Trophoblast cell (in vitro differentiated cells and primary cell): ENCODE measurements around the gene RNF19B.
"Not testable (repeated sequence)": the region's sequence is repeated elsewhere in the genome, so short reads cannot be mapped to it uniquely, and the experiment has no call there.

Source experiments
- DNase-seq, 2 donors: peaks; one replicate each; pipeline ENCODE4 v3.0.0-alpha.2; 2016
- H2AFZ ChIP-seq: 2 replicates; pipeline ENCODE4 v1.6.1; 2013; ENCODE audit warnings: low read length, moderate library complexity, mild to moderate bottlenecking; ENCODE audit not compliant: insufficient read depth, poor library complexity
- H2AK5ac ChIP-seq: 2 replicates; pipeline ENCODE4 v1.6.1; 2013; ENCODE audit warnings: mild to moderate bottlenecking, low read length
- H2BK120ac ChIP-seq: 2 replicates; pipeline ENCODE4 v1.6.1; 2013; ENCODE audit warnings: low read length, mild to moderate bottlenecking, moderate library complexity; ENCODE audit not compliant: insufficient read depth, poor library complexity
- H2BK12ac ChIP-seq: 2 replicates; pipeline ENCODE4 v1.6.1; 2013; ENCODE audit warnings: mild to moderate bottlenecking, low read length, moderate library complexity
- H2BK5ac ChIP-seq: 2 replicates; pipeline ENCODE4 v1.6.1; 2013; ENCODE audit warnings: low read length, low read depth, moderate library complexity, mild to moderate bottlenecking; ENCODE audit not compliant: poor library complexity
- H3K14ac ChIP-seq: 2 replicates; pipeline ENCODE4 v1.6.1; 2013; ENCODE audit warnings: mild to moderate bottlenecking, low read length
- H3K18ac ChIP-seq: 2 replicates; pipeline ENCODE4 v1.6.1; 2013; ENCODE audit warnings: mild to moderate bottlenecking, low read length
- H3K23ac ChIP-seq: 2 replicates; pipeline ENCODE4 v1.6.1; 2013; ENCODE audit warnings: low read length
- H3K27ac ChIP-seq: 2 replicates; pipeline ENCODE4 v1.5.1; 2013; ENCODE audit warnings: low read depth, mild to moderate bottlenecking, inconsistent platforms, low read length, moderate library complexity
- H3K27me3 ChIP-seq: 2 replicates; pipeline ENCODE4 v1.6.1; 2013; ENCODE audit warnings: inconsistent platforms, mild to moderate bottlenecking, low read length, moderate library complexity; ENCODE audit not compliant: insufficient read depth
- H3K36me3 ChIP-seq, 2 experiments: 1 replicate in 1 of 2; 2 replicates in 1 of 2; pipeline ENCODE4 v1.6.1; 2013; ENCODE audit warnings: low read length in 2 of 2, mild to moderate bottlenecking in 2 of 2, moderate library complexity in 1 of 2; ENCODE audit not compliant: insufficient read depth in 2 of 2, control insufficient read depth in 1 of 2
- H3K4ac ChIP-seq: 2 replicates; pipeline ENCODE4 v1.6.1; 2013; ENCODE audit warnings: low read depth, mild to moderate bottlenecking, low read length, moderate library complexity
- H3K4me1 ChIP-seq, 2 experiments: 1 replicate in 1 of 2; 2 replicates in 1 of 2; pipeline ENCODE4 v1.6.1; 2013; ENCODE audit warnings: low read length in 2 of 2, mild to moderate bottlenecking in 2 of 2, moderate library complexity in 1 of 2; ENCODE audit not compliant: insufficient read depth in 2 of 2, control insufficient read depth in 1 of 2
- H3K4me2 ChIP-seq: 2 replicates; pipeline ENCODE4 v1.6.1; 2013; ENCODE audit warnings: inconsistent platforms, mild to moderate bottlenecking, low read length, moderate library complexity
- H3K4me3 ChIP-seq: 2 replicates; pipeline ENCODE4 v1.5.1; 2013; ENCODE audit warnings: mild to moderate bottlenecking, low read depth, low read length, inconsistent platforms
- H3K79me1 ChIP-seq: one replicate; pipeline ENCODE4 v1.6.1; 2013; ENCODE audit warnings: low read length
- H3K79me2 ChIP-seq: 2 replicates; pipeline ENCODE4 v1.6.1; 2013; ENCODE audit warnings: low read length, mild to moderate bottlenecking; ENCODE audit not compliant: control insufficient read depth, insufficient read depth, poor library complexity
- H3K9ac ChIP-seq: 2 replicates; pipeline ENCODE4 v1.6.1; 2013; ENCODE audit warnings: mild to moderate bottlenecking, low read length
- H3K9me3 ChIP-seq: 2 replicates; pipeline ENCODE4 v1.6.1; 2013; ENCODE audit warnings: low read depth, mild to moderate bottlenecking, control low read depth, inconsistent platforms, low read length; ENCODE audit not compliant: insufficient read depth
- H4K12ac ChIP-seq: 2 replicates; pipeline ENCODE4 v1.6.1; 2013; ENCODE audit warnings: low read depth, mild to moderate bottlenecking, low read length, moderate library complexity
- H4K8ac ChIP-seq: 2 replicates; pipeline ENCODE4 v1.6.1; 2013; ENCODE audit warnings: low read depth, mild to moderate bottlenecking, low read length, moderate library complexity
- H4K91ac ChIP-seq: one replicate; pipeline ENCODE4 v1.6.1; 2013; ENCODE audit warnings: low read depth, mild to moderate bottlenecking, low read length, moderate library complexity
- WGBS: extraction: QIAGEN DNeasy Blood & Tissue Kit; methylation state at CpG from one replicate; pipeline ENCODE4 v1.1.7; 2013; ENCODE audit warnings: missing lambda C conversion rate; ENCODE audit not compliant: insufficient read length, insufficient coverage; ENCODE audit errors: extremely low coverage; 5-methylcytosine and 5-hydroxymethylcytosine counted together

The RNF19B gene

DNA sequence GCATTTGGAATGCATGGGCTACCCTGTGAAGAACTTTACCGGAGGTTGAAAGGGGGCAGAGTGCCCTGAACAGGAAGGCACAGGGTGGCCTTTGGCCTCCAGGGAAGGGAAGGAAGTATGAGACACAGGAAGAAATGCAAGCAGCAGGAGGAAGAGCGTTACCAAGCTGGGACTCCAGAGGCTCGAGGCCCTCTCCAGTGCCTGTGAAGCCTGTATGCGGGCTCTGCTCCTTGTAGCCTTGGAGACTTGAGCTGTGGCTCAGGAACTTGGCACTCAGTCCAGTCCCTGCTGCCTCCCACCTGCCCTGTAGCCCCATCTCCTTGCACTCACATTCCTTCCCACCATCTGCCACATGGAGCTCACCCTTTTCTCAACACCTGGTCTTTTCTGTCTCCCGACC is 33.5 kb upstream of the RNF19B start:
- Histone ChIP-seq H3K4me1 (peaks cover 5 to 13% of the 10 kb centered on the region in 2 experiments), H3K9ac (no peak overlapping the region), H4K12ac (no peak overlapping the region), H4K91ac (no peak overlapping the region), H3K4me2 (no peak overlapping the region), H3K27me3 (no peaks in the 10 kb centered on the region), H3K9me3 (peaks cover 1% of the 10 kb centered on the region), H3K4ac (no peak overlapping the region), H3K18ac (no peak overlapping the region), H3K23ac (no peak overlapping the region), H2BK12ac (no peak overlapping the region), H2BK5ac (no peak overlapping the region), H3K79me1 (peaks cover under 1% of the 10 kb centered on the region), H3K79me2 (no peaks in the 10 kb centered on the region), H4K8ac (no peak overlapping the region), H2AK5ac (no peak overlapping the region), H3K27ac (no peak overlapping the region), H3K14ac (no peak overlapping the region), H3K36me3 (no peaks in the 10 kb centered on the region), H2AFZ (no peak overlapping the region), H3K4me3 (no peak overlapping the region), H2BK120ac (no peak overlapping the region)
- DNase-seq, result no peak
- WGBS, result no CpG with 5 or more reads among the region's 5 CpGs

DNA sequence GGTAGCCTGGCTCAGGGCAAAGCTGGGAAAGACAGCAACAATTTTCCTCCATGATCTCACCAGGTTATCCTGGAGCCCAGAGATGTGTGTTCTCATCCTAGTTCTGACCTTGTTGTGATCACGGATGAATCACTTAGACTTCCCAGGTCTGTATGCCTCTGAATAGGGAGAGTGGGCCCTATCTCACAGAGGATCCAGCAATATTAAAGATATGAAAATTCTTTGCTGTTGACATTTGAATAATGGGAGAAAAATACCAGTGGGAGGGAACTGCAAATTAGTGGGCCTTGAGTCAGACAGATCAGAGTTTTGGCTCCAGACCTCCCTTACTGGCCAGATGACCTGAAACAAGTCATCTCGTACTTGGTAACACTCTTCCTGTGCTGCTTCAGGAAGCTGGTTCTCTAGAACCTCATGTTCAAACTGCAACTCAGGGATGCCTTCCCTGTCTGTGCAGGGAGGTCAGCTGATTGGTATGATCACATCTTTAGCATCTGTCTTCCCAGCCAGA is 32.8 kb upstream of the RNF19B start:
- no peak overlapping the region for H3K18ac ChIP-seq
- no peak overlapping the region for H3K4me3 ChIP-seq
- H2AK5ac ChIP-seq, result no peak overlapping the region
- H2BK5ac ChIP-seq, result no peak overlapping the region
- H2BK120ac ChIP-seq, result no peak overlapping the region
- H2BK12ac ChIP-seq, result no peak overlapping the region
- no peak overlapping the region for H4K8ac ChIP-seq
- H3K79me2 ChIP-seq, result no peaks in the 10 kb centered on the region
- no peak overlapping the region for H3K4ac ChIP-seq
- no peaks in the 10 kb centered on the region for H3K36me3 ChIP-seq
- peaks cover 3% of the 10 kb centered on the region for H3K79me1 ChIP-seq
- no peak for DNase-seq
- no peak overlapping the region for H3K23ac ChIP-seq
- H3K14ac ChIP-seq, result no peak overlapping the region
- H3K9me3 ChIP-seq, result peaks cover 1% of the 10 kb centered on the region
- WGBS, result no CpG with 5 or more reads among the region's 2 CpGs
- no peak overlapping the region for H3K27ac ChIP-seq
- H3K4me1 ChIP-seq, result peaks cover 11 to 20% of the 10 kb centered on the region in 2 experiments
- no peaks in the 10 kb centered on the region for H3K27me3 ChIP-seq
- no peak overlapping the region for H3K4me2 ChIP-seq
- no peak overlapping the region for H3K9ac ChIP-seq
- H2AFZ ChIP-seq, result no peak overlapping the region
- no peak overlapping the region for H4K91ac ChIP-seq
- H4K12ac ChIP-seq, result no peak overlapping the region

DNA sequence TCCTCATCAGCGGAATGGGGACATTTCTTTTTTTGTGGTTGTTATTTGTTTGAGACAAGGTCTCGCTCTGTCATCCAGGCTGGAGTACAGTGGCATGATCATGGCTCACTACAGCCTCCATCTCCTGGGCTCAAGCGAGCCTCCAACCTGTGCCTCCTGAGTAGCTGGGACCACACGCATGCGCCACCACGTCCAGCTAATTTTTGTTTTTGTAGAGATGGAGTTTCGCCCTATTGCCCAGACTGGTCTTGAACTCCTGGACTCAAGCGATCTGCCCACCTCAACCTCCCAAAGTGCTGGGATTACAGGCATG is 28.7 kb upstream of the RNF19B start:
- H4K8ac ChIP-seq, H3K4me3 ChIP-seq, H3K9ac ChIP-seq, H3K27ac ChIP-seq, H3K4ac ChIP-seq, H3K79me1 ChIP-seq, H2AFZ ChIP-seq, H4K91ac ChIP-seq, H2BK120ac ChIP-seq, H3K4me2 ChIP-seq, H4K12ac ChIP-seq, H3K14ac ChIP-seq, H3K9me3 ChIP-seq, H3K36me3 ChIP-seq, H3K18ac ChIP-seq, H3K27me3 ChIP-seq, H3K79me2 ChIP-seq, H2AK5ac ChIP-seq, DNase-seq, H2BK5ac ChIP-seq, H2BK12ac ChIP-seq, H3K23ac ChIP-seq: not testable (repeated sequence)
- peaks cover 26 to 30% of the 10 kb centered on the region in 2 experiments for H3K4me1 ChIP-seq
- no CpG with 5 or more reads among the region's 8 CpGs for WGBS

DNA sequence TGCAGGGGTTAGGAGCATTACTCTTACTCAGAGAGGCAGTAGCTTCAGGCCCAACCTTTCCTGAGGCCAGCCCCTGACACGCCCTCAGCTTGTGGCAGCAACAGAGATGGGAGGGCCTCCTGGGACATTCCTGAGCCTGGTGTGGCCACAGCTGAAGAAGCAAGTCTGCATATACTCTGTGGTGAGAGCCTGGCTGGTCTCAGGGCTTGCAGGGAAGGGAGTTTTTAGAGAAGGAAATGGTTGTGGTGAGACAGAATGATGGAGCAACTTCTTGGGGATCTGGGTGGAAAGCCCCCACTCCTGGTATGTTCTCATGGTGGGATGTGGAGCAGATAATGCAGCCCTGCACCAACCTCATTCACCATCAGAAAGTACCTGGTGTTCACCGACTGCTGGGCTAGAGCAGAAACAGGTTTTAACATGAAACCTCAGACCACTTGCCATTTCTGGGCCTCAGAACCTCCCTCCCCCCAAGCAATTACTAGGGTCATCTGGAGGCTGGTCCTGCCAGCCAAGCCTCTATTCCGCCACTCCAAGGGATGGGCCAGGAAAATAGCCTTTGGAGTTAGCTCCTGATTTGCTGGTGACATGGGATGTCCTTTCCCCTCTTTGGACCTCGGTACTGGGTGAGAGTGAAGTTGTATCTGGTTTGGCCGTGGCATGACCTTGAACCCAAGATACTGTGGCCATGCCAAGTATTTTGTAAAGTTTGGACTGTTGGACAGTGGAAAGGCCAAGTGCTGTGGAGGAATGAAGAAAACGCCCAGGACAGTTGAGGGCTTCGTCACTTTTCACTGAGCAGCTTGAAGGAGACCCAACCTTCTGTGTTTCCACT is 28.1 kb upstream of the RNF19B start:
- H4K91ac ChIP-seq, result peak overlapping the region; percentile 32
- H3K4me2 ChIP-seq, result no peak overlapping the region
- H3K14ac ChIP-seq, result no peak overlapping the region
- H3K79me2 ChIP-seq, result no peaks in the 10 kb centered on the region
- H3K4ac ChIP-seq, result no peak overlapping the region
- peak; percentile 88 to 93 for DNase-seq
- H2AK5ac ChIP-seq, result no peak overlapping the region
- H4K8ac ChIP-seq, result no peak overlapping the region
- WGBS, result no CpG with 5 or more reads among the region's 7 CpGs
- no peaks in the 10 kb centered on the region for H3K27me3 ChIP-seq
- H2BK12ac ChIP-seq, result peak overlapping the region; percentile 35
- H3K18ac ChIP-seq, result no peak overlapping the region
- H3K23ac ChIP-seq, result no peak overlapping the region
- H3K9ac ChIP-seq, result no peak overlapping the region
- peaks cover 22 to 24% of the 10 kb centered on the region in 2 experiments for H3K4me1 ChIP-seq
- peaks cover 9% of the 10 kb centered on the region for H3K79me1 ChIP-seq
- no peaks in the 10 kb centered on the region for H3K36me3 ChIP-seq
- no peak overlapping the region for H2BK5ac ChIP-seq
- H3K27ac ChIP-seq, result peak overlapping the region; percentile 7
- H4K12ac ChIP-seq, result no peak overlapping the region
- H2AFZ ChIP-seq, result no peak overlapping the region
- no peak overlapping the region for H2BK120ac ChIP-seq
- no peaks in the 10 kb centered on the region for H3K9me3 ChIP-seq
- H3K4me3 ChIP-seq, result no peak overlapping the region
